Activated T-cell treated with anti-CD3 and anti-CD28 coated beads, Interleukin-2, amount 50 U/mL, for 72 hours (primary cell): ENCODE results near the gene FFAR3. TPM values are rescaled to one million over a fixed set of nuclear protein-coding genes. Genes with fewer than 3 reads are reported as not detected.

Experiments used
- ATAC-seq, 2 donors: fragments of 150-1000 bp; cut with Tn5 transposase; replicated peaks in 1 of 2; 2 replicates each; pipeline ENCODE4 v1.10.0; 2021; ENCODE audit warnings: moderate library complexity in 2 of 2, mild to moderate bottlenecking in 1 of 2
- DNase-seq, 2 donors: peaks; one replicate each; pipeline ENCODE4 v3.0.0; 2021 to 2022; ENCODE audit warnings: mixed read lengths in 1 of 2
- H3K27ac Mint-ChIP-seq: one replicate; pipeline ENCODE4 v1.8.0; 2022; ENCODE audit warnings: mild to moderate bottlenecking, moderate library complexity, mixed read lengths
- H3K27me3 Mint-ChIP-seq: one replicate; pipeline ENCODE4 v1.8.0; 2022; ENCODE audit warnings: low read depth, mixed read lengths
- H3K36me3 Mint-ChIP-seq, 2 donors: one replicate each; pipeline ENCODE4 v1.8.0; 2022; ENCODE audit warnings: mixed read lengths in 2 of 2, mild to moderate bottlenecking in 1 of 2; ENCODE audit not compliant: insufficient read depth in 2 of 2
- H3K4me1 Mint-ChIP-seq: one replicate; pipeline ENCODE4 v1.8.0; 2022; ENCODE audit warnings: low read depth, mixed read lengths
- H3K4me3 Mint-ChIP-seq, 2 donors: one replicate each; pipeline ENCODE4 v1.8.0; 2022; ENCODE audit warnings: mild to moderate bottlenecking in 2 of 2, mixed read lengths in 2 of 2, moderate library complexity in 2 of 2
- H3K9me3 Mint-ChIP-seq, 2 donors: one replicate each; pipeline ENCODE4 v1.8.0; 2022; ENCODE audit warnings: mixed read lengths in 2 of 2
- total RNA-seq, 2 donors: library from RNA; stranded (reverse); gene quantifications; one replicate each; pipeline ENCODE4 v1.2.3, GENCODE V29; 2022

Gene FFAR3
- total RNA-seq, 2 donors from 2014 or later, result 6.6 to 8.8 TPM

DNA sequence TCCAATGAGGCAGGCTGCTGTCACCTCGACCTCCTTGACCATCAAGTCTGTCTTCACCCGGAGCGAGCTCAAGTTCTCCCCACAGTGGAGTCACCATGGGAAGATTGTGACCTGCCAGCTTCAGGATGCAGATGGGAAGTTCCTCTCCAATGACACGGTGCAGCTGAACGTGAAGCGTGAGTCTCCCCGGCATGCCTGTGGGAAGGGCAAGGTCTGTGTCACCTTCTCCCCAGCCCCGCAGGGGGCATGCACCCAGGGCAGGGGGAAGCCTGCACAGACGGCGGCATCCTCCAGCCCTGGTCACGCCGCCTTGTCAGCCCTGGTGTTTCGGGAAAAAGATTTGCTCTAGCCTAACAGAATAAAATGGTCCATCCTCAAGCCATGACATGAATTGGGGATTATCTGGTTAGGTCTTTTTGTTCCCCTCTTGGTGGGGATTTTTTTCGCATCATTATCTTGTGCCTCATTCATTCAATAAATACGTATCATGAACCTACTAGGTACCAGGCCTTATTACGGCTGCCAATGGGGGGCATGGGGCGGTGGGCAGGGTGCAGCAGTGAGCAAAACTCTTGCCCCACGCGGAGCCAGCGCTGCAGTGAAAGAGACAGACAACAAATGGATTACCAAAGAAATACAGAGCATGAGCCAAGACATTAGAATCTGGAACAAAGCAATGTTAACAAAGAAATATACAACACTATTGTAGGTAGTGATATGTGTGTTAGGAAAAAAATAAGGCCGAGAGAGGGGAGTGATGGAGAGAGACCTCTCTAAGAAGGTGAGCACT, 21.9 kb upstream of the FFAR3 start:
- H3K4me1 Mint-ChIP-seq, result peaks cover 50% of the 10 kb centered on the region
- no peak overlapping the region for H3K27ac Mint-ChIP-seq
- ATAC-seq (no peak), DNase-seq (no peak)
- no peak overlapping the region for H3K4me3 Mint-ChIP-seq
- peaks cover 0 to 2% of the 10 kb centered on the region in 2 donors for H3K36me3 Mint-ChIP-seq
- no peaks in the 10 kb centered on the region for H3K9me3 Mint-ChIP-seq
- peaks cover 13% of the 10 kb centered on the region for H3K27me3 Mint-ChIP-seq

- Mint-ChIP-seq H3K9me3 (no peaks in the 10 kb centered on the region), H3K27ac (no peak overlapping the region), H3K4me3 (no peak overlapping the region), H3K4me1 (peaks cover 48% of the 10 kb centered on the region), H3K36me3 (peaks cover 0 to 2% of the 10 kb centered on the region in 2 donors), H3K27me3 (peaks cover 12% of the 10 kb centered on the region)
- DNase-seq (no peak), ATAC-seq (no peak)
Measured at GRCh38 chr19:35337097-35337983, 20.9 kb upstream of the FFAR3 start.

- H3K4me3 Mint-ChIP-seq, result no peak overlapping the region
Measured at GRCh38 chr19:35337984-35338296, 20.3 kb upstream of the FFAR3 start.

GRCh38 chr19:35340431-35340830, 17.8 kb upstream of the FFAR3 start:
- Mint-ChIP-seq H3K9me3 (no peaks in the 10 kb centered on the region), H3K27me3 (peaks cover 8% of the 10 kb centered on the region), H3K27ac (no peak overlapping the region), H3K4me1 (peaks cover 23% of the 10 kb centered on the region), H3K4me3 (no peak overlapping the region), H3K36me3 (no peaks in the 10 kb centered on the region)
- no peak for ATAC-seq
- DNase-seq, result no peak

More at GRCh38 chr19:35337984-35338296, 20.3 kb upstream of the FFAR3 start:
- H3K9me3 Mint-ChIP-seq, result no peaks in the 10 kb centered on the region
- DNase-seq (no peak), ATAC-seq (no peak)
- peaks cover 14% of the 10 kb centered on the region for H3K27me3 Mint-ChIP-seq
- no peak overlapping the region for H3K27ac Mint-ChIP-seq
- peaks cover 0 to 2% of the 10 kb centered on the region in 2 donors for H3K36me3 Mint-ChIP-seq
- H3K4me1 Mint-ChIP-seq, result peaks cover 42% of the 10 kb centered on the region

DNA sequence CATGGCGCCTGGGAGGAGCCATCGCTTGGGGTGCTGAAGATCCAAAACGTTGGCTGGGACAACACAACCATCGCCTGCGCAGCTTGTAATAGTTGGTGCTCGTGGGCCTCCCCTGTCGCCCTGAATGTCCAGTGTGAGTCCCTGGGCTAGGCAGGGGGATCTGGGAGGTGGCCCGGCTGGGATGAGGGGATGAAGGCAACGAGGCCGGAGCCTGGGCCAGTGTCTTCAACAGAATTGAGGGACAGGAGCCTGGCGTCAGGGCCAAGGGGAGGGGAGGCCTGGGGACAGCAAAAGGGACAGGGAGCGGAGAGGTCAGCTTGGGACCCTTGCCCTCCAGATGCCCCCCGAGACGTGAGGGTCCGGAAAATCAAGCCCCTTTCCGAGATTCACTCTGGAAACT, 17.3 kb upstream of the FFAR3 start:
- Mint-ChIP-seq H3K36me3 (no peaks in the 10 kb centered on the region), H3K9me3 (no peaks in the 10 kb centered on the region), H3K4me3 (no peak overlapping the region), H3K4me1 (peaks cover 23% of the 10 kb centered on the region), H3K27me3 (peaks cover 8% of the 10 kb centered on the region), H3K27ac (no peak overlapping the region)
- ATAC-seq, result no peak
- DNase-seq, result no peak

DNA sequence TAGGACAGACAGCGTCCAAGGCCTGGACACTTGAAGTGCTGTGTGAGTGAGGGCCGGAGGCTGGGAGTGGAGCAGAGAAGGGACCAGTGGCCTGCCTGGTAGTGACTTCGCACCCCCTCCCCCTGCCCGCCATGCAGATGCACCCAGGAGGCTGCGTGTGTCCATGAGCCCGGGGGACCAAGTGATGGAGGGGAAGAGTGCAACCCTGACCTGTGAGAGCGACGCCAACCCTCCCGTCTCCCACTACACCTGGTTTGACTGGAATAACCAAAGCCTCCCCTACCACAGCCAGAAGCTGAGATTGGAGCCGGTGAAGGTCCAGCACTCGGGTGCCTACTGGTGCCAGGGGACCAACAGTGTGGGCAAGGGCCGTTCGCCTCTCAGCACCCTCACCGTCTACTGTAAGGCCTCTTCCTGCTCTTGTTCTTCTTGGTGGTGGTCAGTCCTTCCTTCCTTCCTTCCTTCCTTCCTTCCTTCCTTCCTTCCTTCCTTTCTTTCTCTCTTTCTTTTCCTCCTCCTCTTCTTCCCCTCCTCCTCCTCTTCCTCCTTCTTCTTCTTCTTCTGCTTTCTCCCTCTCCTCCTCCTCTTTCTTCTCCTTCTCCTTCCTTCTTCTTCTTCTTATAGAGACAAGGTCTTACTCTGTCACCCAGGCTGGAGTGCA, 16.6 kb upstream of the FFAR3 start:
- no peaks in the 10 kb centered on the region for H3K9me3 Mint-ChIP-seq
- no peak overlapping the region for H3K27ac Mint-ChIP-seq
- H3K4me3 Mint-ChIP-seq, result no peak overlapping the region
- peaks cover 24% of the 10 kb centered on the region for H3K4me1 Mint-ChIP-seq
- H3K27me3 Mint-ChIP-seq, result peaks cover 8% of the 10 kb centered on the region
- ATAC-seq (no peak), DNase-seq (no peak)
- H3K36me3 Mint-ChIP-seq, result no peaks in the 10 kb centered on the region

DNA sequence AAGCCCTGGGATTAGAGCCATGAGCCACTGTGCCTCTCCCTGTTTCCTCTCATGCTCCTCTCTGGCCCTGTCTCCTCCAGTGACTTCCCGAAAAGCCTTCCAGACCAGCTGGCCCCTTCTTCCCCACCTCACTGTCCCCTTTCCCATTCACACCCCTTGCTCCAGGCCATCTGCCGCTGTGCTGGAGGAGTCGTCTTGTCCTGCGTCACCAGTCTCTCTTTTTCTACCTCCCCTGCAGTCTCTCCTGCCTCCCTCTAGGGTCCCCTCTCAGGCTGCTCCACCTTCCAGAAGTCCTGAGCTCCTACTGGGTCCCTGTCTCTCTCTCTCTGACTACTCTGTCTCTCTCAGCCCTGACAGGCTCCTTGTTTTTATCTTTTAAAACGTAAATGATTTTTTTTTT, 15.8 kb upstream of the FFAR3 start:
- H3K4me3 Mint-ChIP-seq, result no peak overlapping the region
- H3K27me3 Mint-ChIP-seq, result peaks cover 8% of the 10 kb centered on the region
- no peaks in the 10 kb centered on the region for H3K9me3 Mint-ChIP-seq
- peaks cover 26% of the 10 kb centered on the region for H3K4me1 Mint-ChIP-seq
- ATAC-seq (no peak), DNase-seq (no peak)
- no peaks in the 10 kb centered on the region for H3K36me3 Mint-ChIP-seq
- H3K27ac Mint-ChIP-seq, result no peak overlapping the region

DNA sequence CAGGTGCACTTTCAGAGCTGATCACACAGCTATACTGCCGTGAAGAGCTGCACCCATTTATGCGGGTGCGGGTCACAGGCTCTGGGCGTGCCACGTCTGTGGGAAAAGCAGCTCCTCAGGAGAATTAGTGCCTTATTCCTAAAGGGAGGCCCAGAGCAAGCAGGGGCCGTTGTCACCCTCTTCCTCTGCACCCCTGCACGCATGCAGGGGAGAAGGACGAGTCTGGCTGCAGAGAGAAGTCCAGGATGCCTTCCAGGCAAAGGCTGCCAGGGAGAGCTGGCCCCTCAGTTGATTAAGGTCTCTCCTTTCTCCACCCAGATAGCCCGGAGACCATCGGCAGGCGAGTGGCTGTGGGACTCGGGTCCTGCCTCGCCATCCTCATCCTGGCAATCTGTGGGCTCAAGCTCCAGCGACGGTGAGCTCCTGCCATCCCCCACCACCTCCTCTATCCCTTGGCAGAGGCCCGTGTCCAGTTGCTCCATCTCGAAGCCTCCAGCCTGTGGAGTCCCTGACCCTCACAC, 13.7 kb upstream of the FFAR3 start:
- Mint-ChIP-seq H3K4me3 (no peak overlapping the region), H3K36me3 (no peaks in the 10 kb centered on the region), H3K27ac (no peak overlapping the region), H3K9me3 (no peaks in the 10 kb centered on the region), H3K4me1 (peaks cover 47% of the 10 kb centered on the region), H3K27me3 (peaks cover 8% of the 10 kb centered on the region)
- ATAC-seq (no peak), DNase-seq (no peak)

- H3K9me3 Mint-ChIP-seq, result no peaks in the 10 kb centered on the region
- H3K36me3 Mint-ChIP-seq, result no peaks in the 10 kb centered on the region
- peak overlapping the region; percentile 98 for H3K27ac Mint-ChIP-seq
- H3K4me1 Mint-ChIP-seq, result peaks cover 52% of the 10 kb centered on the region
- H3K27me3 Mint-ChIP-seq, result peaks cover 8% of the 10 kb centered on the region
- ATAC-seq, result no peak
- peak overlapping the region; percentile 90 to 92 for H3K4me3 Mint-ChIP-seq
- DNase-seq, result no peak
Measured at GRCh38 chr19:35345671-35346111, 12.6 kb upstream of the FFAR3 start.

- peak; percentile 83 to 87 for DNase-seq
- Mint-ChIP-seq H3K27ac (peak overlapping the region; percentile 98), H3K9me3 (no peaks in the 10 kb centered on the region), H3K27me3 (peaks cover 8% of the 10 kb centered on the region), H3K36me3 (no peaks in the 10 kb centered on the region), H3K4me3 (peak overlapping the region; percentile 90 to 92), H3K4me1 (peaks cover 57% of the 10 kb centered on the region)
- peak; percentile 52 to 54 for ATAC-seq
Measured at GRCh38 chr19:35346193-35347052, 11.8 kb upstream of the FFAR3 start.

GRCh38 chr19:35347171-35347929, 10.9 kb upstream of the FFAR3 start, which contains the start of gene FFAR1:
Gene FFAR1 (plus strand): TSS chr19:35347902. CDS start chr19:35351552, 3,650 bp downstream.
- DNase-seq (peak; percentile 78 to 79), ATAC-seq (peak; percentile 72 to 80)
- Mint-ChIP-seq H3K4me3 (peak within 1 kb of the TSS; percentile 90 to 92), H3K9me3 (no peaks in the 10 kb centered on the region), H3K27ac (peak within 1 kb of the TSS; percentile 98), H3K36me3 (no peaks in the 10 kb centered on the region), H3K27me3 (peaks cover 1% of the 10 kb centered on the region), H3K4me1 (peaks cover 57% of the 10 kb centered on the region)
